H1 (cell line): ENCODE results near the gene LRRIQ4. TPM values are rescaled to one million over a fixed set of nuclear protein-coding genes. Genes with fewer than 3 reads are reported as not detected.
A peak's percentile ranks its signal among the peaks of the same experiment; 100 is the strongest.

Source experiments
- CTCF ChIA-PET: fragments of 300-600 bp; sonication (Branson Sonifier 250); formaldehyde crosslinking; loops from one replicate; lab custom pipeline; 2021; ENCODE audit not compliant: partially characterized antibody; lab: Charles Lee
- POLR2A ChIA-PET: fragments of 300-600 bp; sonication (Branson Sonifier 250); formaldehyde crosslinking; loops from one replicate; lab custom pipeline; 2021; ENCODE audit warnings: inconsistent platforms; ENCODE audit not compliant: partially characterized antibody; lab: Charles Lee
- DNase-seq, 2 experiments: peaks; one replicate each; pipeline versions ENCODE4 v3.0.0 to v3.0.0-alpha.2; 2010 to 2022; ENCODE audit warnings: low spot score in 2 of 2, low read depth in 1 of 2, mixed read lengths in 1 of 2
- FAIRE-seq: peaks from 2 replicates; lab custom pipeline; 2011; peaks lifted over from hg19 to GRCh38; lab: Jason Lieb, UNC
- H2AFZ ChIP-seq: 2 replicates; pipeline ENCODE4 v1.8.1; 2012; ENCODE audit warnings: low read length, inconsistent platforms
- H2AK5ac ChIP-seq: 2 replicates; pipeline ENCODE4 v1.6.1; 2013; ENCODE audit warnings: low read depth, low read length
- H2BK120ac ChIP-seq: replicated peaks from 2 replicates; pipeline ENCODE3; 2013; ENCODE audit warnings: low read depth, low read length, inconsistent platforms
- H2BK12ac ChIP-seq: 2 replicates; pipeline ENCODE4 v1.6.1; 2013; ENCODE audit warnings: low read depth, low read length
- H2BK15ac ChIP-seq: 2 replicates; pipeline ENCODE4 v1.6.1; 2013; ENCODE audit warnings: low read length
- H2BK20ac ChIP-seq: 2 replicates; pipeline ENCODE4 v1.6.1; 2013; ENCODE audit warnings: low read length
- H2BK5ac ChIP-seq: 2 replicates; pipeline ENCODE4 v1.6.1; 2013; ENCODE audit warnings: low read depth, low read length
- H3K14ac ChIP-seq: 2 replicates; pipeline ENCODE4 v1.6.1; 2013; ENCODE audit warnings: inconsistent platforms; ENCODE audit not compliant: insufficient read length
- H3K18ac ChIP-seq: 2 replicates; pipeline ENCODE4 v1.6.1; 2013; ENCODE audit warnings: low read length; ENCODE audit errors: extremely low read depth
- H3K23ac ChIP-seq: 2 replicates; pipeline ENCODE4 v1.6.1; 2013; ENCODE audit warnings: inconsistent platforms; ENCODE audit not compliant: insufficient read length
- H3K23me2 ChIP-seq: 2 replicates; pipeline ENCODE4 v1.6.1; 2013; ENCODE audit warnings: low read depth, low read length
- H3K27ac ChIP-seq: 2 replicates; pipeline ENCODE4 v1.6.1; 2011; ENCODE audit warnings: low read depth, low read length, inconsistent platforms
- H3K27me3 ChIP-seq, 4 experiments: replicated peaks in 1 of 4; 1 replicate in 1 of 4; 2 replicates in 3 of 4; pipeline versions ENCODE4 v1.6.1 to v1.8.1; 2011 to 2013; ENCODE audit warnings: low read length in 3 of 4, mild to moderate bottlenecking in 3 of 4, inconsistent platforms in 2 of 4, mixed read lengths in 2 of 4, moderate library complexity in 1 of 4; ENCODE audit not compliant: control insufficient read depth in 3 of 4, insufficient read depth in 3 of 4; ENCODE audit errors: extremely low read depth in 1 of 4
- H3K36me3 ChIP-seq, 4 experiments: 2 replicates each; pipeline versions ENCODE4 v1.6.1 to v1.8.1; 2011 to 2013; ENCODE audit warnings: mild to moderate bottlenecking in 4 of 4, low read length in 3 of 4, moderate library complexity in 2 of 4, control low read depth in 1 of 4, inconsistent platforms in 1 of 4; ENCODE audit not compliant: insufficient read depth in 4 of 4, control insufficient read depth in 2 of 4
- H3K4ac ChIP-seq: replicated peaks from 2 replicates; pipeline ENCODE3; 2013; ENCODE audit warnings: low read length, low read depth, mixed read lengths, inconsistent platforms; ENCODE audit not compliant: insufficient read length
- H3K4me1 ChIP-seq, 4 experiments: replicated peaks in 1 of 4; 1 replicate in 1 of 4; 2 replicates in 3 of 4; pipeline versions ENCODE4 v1.6.1 to v1.8.1; 2011 to 2013; ENCODE audit warnings: low read length in 3 of 4, inconsistent platforms in 2 of 4, mixed read lengths in 1 of 4; ENCODE audit not compliant: insufficient read depth in 4 of 4, control insufficient read depth in 3 of 4
- H3K4me2 ChIP-seq, 2 experiments: 2 replicates each; pipeline versions ENCODE4 v1.6.1 to v1.8.1; 2011 to 2013; ENCODE audit warnings: low read depth in 2 of 2, low read length in 2 of 2, control low read depth in 1 of 2, inconsistent platforms in 1 of 2, mild to moderate bottlenecking in 1 of 2; ENCODE audit not compliant: insufficient read depth in 1 of 2
- H3K4me3 ChIP-seq, 4 experiments: fragments of 200-600, 300-600 bp in 1 of 4; sonication (generic), shearing (Covaris generic), sonication (Bioruptor Twin) in 1 of 4; 2 replicates each; pipeline versions ENCODE4 v1.5.1 to v1.8.1; 2011 to 2016; ENCODE audit warnings: low read length in 4 of 4, low read depth in 3 of 4, control low read depth in 2 of 4, inconsistent platforms in 2 of 4, mild to moderate bottlenecking in 2 of 4, mixed read lengths in 1 of 4, moderate library complexity in 1 of 4; ENCODE audit not compliant: insufficient read depth in 2 of 4; ENCODE audit errors: extremely low read depth in 1 of 4
- H3K56ac ChIP-seq: replicated peaks from 2 replicates; pipeline ENCODE3; 2013; ENCODE audit warnings: low read depth, mild to moderate bottlenecking, mixed read lengths, low read length, inconsistent platforms; ENCODE audit not compliant: insufficient read length
- H3K79me1 ChIP-seq: 2 replicates; pipeline ENCODE4 v1.6.1; 2013; ENCODE audit warnings: low read depth, low read length, control low read depth
- H3K79me2 ChIP-seq, 2 experiments: 2 replicates each; pipeline versions ENCODE4 v1.6.1 to v1.8.1; 2012 to 2013; ENCODE audit warnings: low read length in 2 of 2, mild to moderate bottlenecking in 2 of 2, inconsistent platforms in 1 of 2; ENCODE audit not compliant: insufficient read depth in 2 of 2, control insufficient read depth in 1 of 2
- H3K9ac ChIP-seq, 4 experiments: replicated peaks in 1 of 4; 1 replicate in 1 of 4; 2 replicates in 3 of 4; pipeline versions ENCODE4 v1.6.1 to v1.8.1; 2011 to 2013; ENCODE audit warnings: low read depth in 3 of 4, low read length in 3 of 4, control low read depth in 2 of 4, mild to moderate bottlenecking in 2 of 4, moderate library complexity in 2 of 4, inconsistent platforms in 1 of 4; ENCODE audit errors: extremely low read depth in 1 of 4
- H3K9me3 ChIP-seq, 2 experiments: 2 replicates each; pipeline versions ENCODE4 v1.6.1 to v1.8.1; 2012 to 2013; ENCODE audit warnings: mild to moderate bottlenecking in 2 of 2, moderate library complexity in 2 of 2, control low read depth in 1 of 2, inconsistent platforms in 1 of 2, low read depth in 1 of 2, low read length in 1 of 2, mixed read lengths in 1 of 2; ENCODE audit not compliant: insufficient read depth in 2 of 2
- H4K20me1 ChIP-seq, 2 experiments: replicated peaks in 1 of 2; 2 replicates each; pipeline versions ENCODE3 to v1.8.1; 2011 to 2013; ENCODE audit warnings: inconsistent platforms in 2 of 2, low read length in 2 of 2, mild to moderate bottlenecking in 1 of 2; ENCODE audit not compliant: insufficient read depth in 2 of 2, control insufficient read depth in 1 of 2
- H4K5ac ChIP-seq: 2 replicates; pipeline ENCODE4 v1.6.1; 2013; ENCODE audit warnings: low read length, low read depth, mixed read lengths, inconsistent platforms; ENCODE audit not compliant: insufficient read length
- H4K8ac ChIP-seq: 2 replicates; pipeline ENCODE4 v1.8.0; 2013; ENCODE audit warnings: mild to moderate bottlenecking, moderate library complexity, low read length, inconsistent platforms; ENCODE audit not compliant: insufficient read depth; ENCODE audit errors: extremely low read depth
- H4K91ac ChIP-seq: replicated peaks from 2 replicates; pipeline ENCODE3; 2013; ENCODE audit warnings: low read length, mixed read lengths, inconsistent platforms; ENCODE audit not compliant: insufficient read length
- CBX8 ChIP-seq: fragments of 300-800, 300-1000 bp; sonication (generic); IDR thresholded peaks from 2 replicates; pipeline ENCODE4 v1.7.1; 2016; ENCODE audit warnings: low read depth, low read length, borderline replicate concordance
- JUND ChIP-seq: IDR thresholded peaks from 2 replicates; pipeline ENCODE4 v1.6.1; 2011; ENCODE audit warnings: mild to moderate bottlenecking, improper control_type of control experiment, low read length
- RBBP5 ChIP-seq: IDR thresholded peaks from 2 replicates; pipeline ENCODE4 v1.7.1; 2012; ENCODE audit warnings: low read depth, mild to moderate bottlenecking, inconsistent platforms, low read length, moderate library complexity, borderline replicate concordance
- RNF2 ChIP-seq: fragments of 200-900, 300-1000 bp; sonication (generic); IDR thresholded peaks from 2 replicates; pipeline ENCODE4 v1.7.1; 2016; ENCODE audit warnings: borderline replicate concordance, low read depth, mild to moderate bottlenecking, antibody characterized with exemption, low read length; ENCODE audit not compliant: poor library complexity, severe bottlenecking; ENCODE audit errors: missing control alignments
- TAF1 ChIP-seq: IDR thresholded peaks from 2 replicates; pipeline ENCODE4 v1.6.1; 2011; ENCODE audit warnings: mild to moderate bottlenecking, low read depth, low read length
- TAF7 ChIP-seq: optimal IDR thresholded peaks from 2 replicates; pipeline ENCODE3; 2011; ENCODE audit warnings: low read depth, mild to moderate bottlenecking, inconsistent platforms, low read length, moderate library complexity, borderline replicate concordance
- TBP ChIP-seq: IDR thresholded peaks from 2 replicates; pipeline ENCODE4 v1.6.1; 2011; ENCODE audit warnings: low read depth, low read length, improper control_type of control experiment
- WGBS, 2 experiments: shearing (Covaris generic) in 1 of 2; methylation state at CpG; one replicate each; pipeline versions ENCODE4 v1.1.6 to v1.1.7; 2013 to 2015; ENCODE audit warnings: low lambda C conversion rate in 2 of 2, mixed read lengths in 2 of 2, inconsistent platforms in 1 of 2, low coverage in 1 of 2, missing lambda C conversion rate in 1 of 2; ENCODE audit not compliant: insufficient replicate concordance in 2 of 2, insufficient coverage in 1 of 2, insufficient read length in 1 of 2; ENCODE audit errors: extremely low coverage in 1 of 2, missing lambda C conversion rate in 1 of 2; 5-methylcytosine and 5-hydroxymethylcytosine counted together
- polyA plus RNA-seq, 7 experiments: library from polyadenylated mRNA; depleted of rRNA in 3 of 7; stranded (reverse) in 5 of 7; unstranded in 2 of 7; fragments of >200 nt in 5 of 7; fragments of 200-250 nt in 2 of 7; gene quantifications; 1 replicate in 5 of 7; 2 replicates in 1 of 7; 4 replicates in 1 of 7; pipeline versions ENCODE4 v1.2.1 to v1.2.3, GENCODE V29; 2011 to 2013; ENCODE audit warnings: missing spikeins in 2 of 7, mixed read lengths in 2 of 7
- total RNA-seq: library from RNA; stranded (reverse); fragmentation: NEBNext Ultra II Directional; extraction: Animal tissue kit (Norgen Biotek cat#: 25700); gene quantifications from 2 replicates; pipeline ENCODE4 v1.2.1, GENCODE V29; 2021
- TF ChIP-seq, protein P1 (sequence below): IDR thresholded peaks from 2 replicates; pipeline ENCODE4 v1.6.1; 2012; ENCODE audit warnings: low read length, inconsistent platforms

LRRIQ4 gene
- total and polyA plus RNA-seq, 2 of the 8 experiments (the other 6 are each of a cell fraction or from before 2014, with no cell fraction given): 0.08 TPM; not detected in 1

DNA sequence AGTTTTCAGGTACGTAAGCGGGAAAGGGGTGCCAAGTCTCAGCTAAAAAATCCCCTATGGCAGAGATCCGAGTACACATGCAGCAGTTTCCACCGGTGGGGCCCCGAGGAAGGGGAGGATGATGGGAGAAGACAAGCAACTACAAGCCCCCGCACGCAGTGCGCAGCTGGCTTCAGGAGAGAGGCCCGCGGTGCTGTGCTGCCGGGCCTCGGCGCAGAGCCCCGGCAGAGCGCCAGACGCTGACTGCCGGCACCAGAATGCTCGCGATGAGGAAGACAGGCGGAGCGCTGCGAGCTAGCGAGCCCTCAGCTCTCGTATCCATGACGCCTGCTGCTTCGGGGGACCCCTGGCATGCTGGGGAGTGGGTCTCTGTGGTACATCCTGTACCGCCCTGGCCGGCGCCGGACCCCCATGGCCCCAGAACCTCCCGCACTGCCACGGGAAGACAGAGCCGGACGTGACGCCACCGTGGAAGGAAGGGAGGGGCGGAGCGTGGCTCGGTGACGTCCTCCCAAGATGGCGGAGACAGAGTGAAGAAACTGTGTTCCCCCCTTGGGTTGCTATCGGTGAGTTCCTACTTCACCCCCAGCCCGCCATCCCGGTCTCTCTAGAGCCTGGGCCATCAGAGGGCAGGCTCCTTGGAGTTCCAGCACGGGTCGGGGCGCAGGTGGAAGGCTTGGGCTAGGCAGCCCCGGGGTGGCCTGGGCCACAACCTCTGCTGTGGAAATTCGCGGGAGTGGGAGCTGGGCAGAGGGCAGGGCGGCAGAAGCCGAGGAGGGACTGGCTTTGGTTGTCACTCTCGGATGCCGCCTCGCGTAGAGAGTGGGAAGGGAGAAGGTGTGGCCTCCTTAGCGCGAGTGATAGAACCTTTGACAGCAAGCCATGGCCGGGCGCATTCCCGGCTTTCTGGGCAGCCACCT is 39.5 kb upstream of the LRRIQ4 start, which contains the start of gene MYNN:
MYNN (plus strand) TSS at position 500 of the 920 bp plus-strand sequence. CDS start 900 bp downstream, outside the sequence.
- H3K56ac ChIP-seq: peak within 1 kb of the TSS; percentile 94
- peak within 1 kb of the TSS; percentile 82 for H4K5ac ChIP-seq
- H4K20me1 ChIP-seq: peaks cover 0 to 2% of the 10 kb centered on the region in 2 experiments
- POLR2A ChIA-PET: interaction anchor here (0.5 to 3.5 kb wide), 11 partner anchors 10 to 492 kb away, joined by 3 to 30 read pairs (median 3); partner anchors contain the start of genes LRRC34, LRRIQ4 and TERC
- peak within 1 kb of the TSS; percentile 21 to 74 for H3K4me2 ChIP-seq
- peak within 1 kb of the TSS; percentile 82 to 92 (median 84) for H3K9ac ChIP-seq
- H3K9me3 ChIP-seq: no peaks in the 10 kb centered on the region
- H2AFZ ChIP-seq: peak within 1 kb of the TSS; percentile 83
- CTCF ChIA-PET: interaction anchor here (0.6 to 1.8 kb wide), 5 partner anchors 9 to 39 kb away, joined by 3 to 7 read pairs (median 3); partner anchors contain the start of gene TERC
- 0 out of 2 replicates have a peak within 1 kb of the TSS, but pooled peaks have one; percentile 65 for H2BK15ac ChIP-seq
- no peak within 1 kb of the TSS for H2BK120ac ChIP-seq
- peak within 1 kb of the TSS; percentile 44 to 91 (median 91) for H3K4me3 ChIP-seq
- peak within 1 kb of the TSS; percentile 31 for H4K91ac ChIP-seq
- no peak within 1 kb of the TSS for H2BK20ac ChIP-seq
- peaks cover 0 to 44% of the 10 kb centered on the region in 2 experiments; a peak in 3 of 4 replicates for H3K79me2 ChIP-seq
- H3K14ac ChIP-seq: no peak within 1 kb of the TSS
- H3K23ac ChIP-seq: no peak within 1 kb of the TSS
- no peak within 1 kb of the TSS for H3K4ac ChIP-seq
- H3K18ac ChIP-seq: peak within 1 kb of the TSS; percentile 88
- H2AK5ac ChIP-seq: no peak within 1 kb of the TSS
- no peaks in the 10 kb centered on the region for H3K23me2 ChIP-seq
- no peaks in the 10 kb centered on the region; the same call in 1 of the 2 replicates for H3K79me1 ChIP-seq
- no peak for FAIRE-seq
- peak within 1 kb of the TSS; percentile 96 for H3K27ac ChIP-seq
- peak; percentile 60 to 93 for DNase-seq
- no peaks in the 10 kb centered on the region for H3K27me3 ChIP-seq
- 2% methylated on average over 53 of the region's 61 CpGs; no CpG with 5 or more reads in 1 of the 2 experiments for WGBS, 2 experiments
- peak within 1 kb of the TSS; percentile 97 for H4K8ac ChIP-seq
- H2BK12ac ChIP-seq: no peak within 1 kb of the TSS
- peak within 1 kb of the TSS; percentile 92 for H2BK5ac ChIP-seq
- H3K36me3 ChIP-seq: peaks cover 0 to 30% (median 6%) of the 10 kb centered on the region in 4 experiments; a peak in 5 of 8 replicates
- peaks cover 0 to 3% (median 1%) of the 10 kb centered on the region in 4 experiments; a peak in 1 of 7 replicates for H3K4me1 ChIP-seq
- peak; percentile 66 for TF ChIP-seq TBP
- TF ChIP-seq CBX8: no peak
- TF ChIP-seq RNF2: no peak
- peak; percentile 71 for TF ChIP-seq TAF7
- peak; percentile 96; the same call in 1 of the 2 replicates for TF ChIP-seq RBBP5
- TF ChIP-seq TAF1: peak; percentile 82
- TF ChIP-seq, protein P1, sequence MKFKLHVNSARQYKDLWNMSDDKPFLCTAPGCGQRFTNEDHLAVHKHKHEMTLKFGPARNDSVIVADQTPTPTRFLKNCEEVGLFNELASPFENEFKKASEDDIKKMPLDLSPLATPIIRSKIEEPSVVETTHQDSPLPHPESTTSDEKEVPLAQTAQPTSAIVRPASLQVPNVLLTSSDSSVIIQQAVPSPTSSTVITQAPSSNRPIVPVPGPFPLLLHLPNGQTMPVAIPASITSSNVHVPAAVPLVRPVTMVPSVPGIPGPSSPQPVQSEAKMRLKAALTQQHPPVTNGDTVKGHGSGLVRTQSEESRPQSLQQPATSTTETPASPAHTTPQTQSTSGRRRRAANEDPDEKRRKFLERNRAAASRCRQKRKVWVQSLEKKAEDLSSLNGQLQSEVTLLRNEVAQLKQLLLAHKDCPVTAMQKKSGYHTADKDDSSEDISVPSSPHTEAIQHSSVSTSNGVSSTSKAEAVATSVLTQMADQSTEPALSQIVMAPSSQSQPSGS: peak; percentile 61; the same call in 1 of the 2 replicates
- peak; percentile 55 for TF ChIP-seq JUND
